A549 (cell line): ENCODE results near the gene NTN5. TPM values are rescaled to one million over a fixed set of nuclear protein-coding genes. Genes with fewer than 3 reads are reported as not detected.

ENCODE experiments used
- ATAC-seq, 2 experiments: fragments of 200-7000 bp in 1 of 2; fragments of >200 bp in 1 of 2; cut with Nextera tagmentation in 1 of 2; cut with Tn5 transposase in 1 of 2; 3 replicates each; pipeline versions ENCODE4 v1.8.0 to v1.9.1; 2018 to 2020; ENCODE audit warnings: mild to moderate bottlenecking in 1 of 2, moderate library complexity in 1 of 2
- CTCF ChIA-PET: fragments of 300-600 bp; sonication (Branson Sonifier 250); formaldehyde crosslinking; extraction: SDS; loops from one replicate; lab custom pipeline; 2021; ENCODE audit warnings: antibody characterized with exemption, inconsistent platforms; lab: Yijun Ruan, JAX
- POLR2A ChIA-PET: fragments of 350-600 bp; formaldehyde crosslinking; extraction: SDS; loops from one replicate; lab custom pipeline; 2021; ENCODE audit warnings: antibody characterized with exemption, inconsistent platforms; lab: Yijun Ruan, JAX
- DNase-seq, 2 experiments: peaks; one replicate each; pipeline versions ENCODE4 v3.0.0 to v3.0.0-alpha.2; 2011 to 2016; ENCODE audit warnings: low read depth in 1 of 2, low spot score in 1 of 2
- FAIRE-seq: peaks from 2 replicates; lab custom pipeline; 2011; peaks lifted over from hg19 to GRCh38; lab: Jason Lieb, UNC
- H3K27ac ChIP-seq, 2 experiments: fragments of >200 bp; sonication (Bioruptor Twin); formaldehyde crosslinking; 3 replicates each; pipeline ENCODE4 v1.5.1; 2016 to 2017
- H3K4me1 ChIP-seq: fragments of >200 bp; sonication (Bioruptor Twin); formaldehyde crosslinking; 3 replicates; pipeline ENCODE4 v1.6.1; 2016
- H3K4me2 ChIP-seq: fragments of >200 bp; sonication (Bioruptor Twin); formaldehyde crosslinking; 3 replicates; pipeline ENCODE4 v1.6.1; 2016
- H3K4me3 ChIP-seq: fragments of >200 bp; sonication (Bioruptor Twin); formaldehyde crosslinking; 3 replicates; pipeline ENCODE4 v1.5.1; 2016
- H3K9me3 ChIP-seq: fragments of >200 bp; sonication (Bioruptor Twin); formaldehyde crosslinking; 3 replicates; pipeline ENCODE4 v1.6.1; 2016
- BHLHE40 ChIP-seq: IDR thresholded peaks from 2 replicates; pipeline ENCODE4 v1.6.1; 2012; ENCODE audit warnings: low read depth, low read length, inconsistent platforms
- CTCF ChIP-seq: fragments of >200 bp; sonication (Bioruptor Twin); formaldehyde crosslinking; IDR thresholded peaks from 3 replicates; pipeline ENCODE4 v1.5.1; 2016
- EHMT2 ChIP-seq: fragments of 200-600 bp; sonication (generic); IDR thresholded peaks from 2 replicates; pipeline ENCODE4 v1.6.1; 2016; ENCODE audit warnings: antibody characterized with exemption, low read depth, mild to moderate bottlenecking, moderate library complexity
- HMGXB4 ChIP-seq: fragments of 250-450 bp; sonication (Bioruptor Pico); IDR thresholded peaks from 2 replicates; pipeline ENCODE4 v1.5.0; 2021; ENCODE audit warnings: mild to moderate bottlenecking, moderate library complexity, borderline replicate concordance
- HOXA7 ChIP-seq: fragments of 250-450 bp; sonication (Bioruptor Pico); IDR thresholded peaks from 2 replicates; pipeline ENCODE4 v1.5.0; 2020; ENCODE audit warnings: mild to moderate bottlenecking, moderate library complexity
- HOXB5 ChIP-seq: fragments of 250-450 bp; sonication (Bioruptor Pico); IDR thresholded peaks from 2 replicates; pipeline ENCODE4 v1.5.0; 2020; ENCODE audit warnings: mild to moderate bottlenecking, moderate library complexity
- MYC ChIP-seq: IDR thresholded peaks from 2 replicates; pipeline ENCODE4 v1.6.1; 2012; ENCODE audit warnings: mild to moderate bottlenecking, inconsistent platforms, low read length, improper control_type of control experiment, borderline replicate concordance
- POLR2A ChIP-seq: IDR thresholded peaks from 2 replicates; pipeline ENCODE4 v1.6.1; 2012; ENCODE audit warnings: mild to moderate bottlenecking, low read length
- POLR2AphosphoS2 ChIP-seq: conservative IDR thresholded peaks from 2 replicates; pipeline ENCODE4 v1.6.1; 2012; ENCODE audit warnings: low read length, improper control_type of control experiment, inconsistent platforms
- RARB ChIP-seq: fragments of 250-450 bp; sonication (Bioruptor Pico); IDR thresholded peaks from 2 replicates; pipeline ENCODE4 v1.8.0; 2021; ENCODE audit warnings: mild to moderate bottlenecking, moderate library complexity
- RNF2 ChIP-seq: fragments of 200-600 bp; sonication (generic); IDR thresholded peaks from 2 replicates; pipeline ENCODE4 v1.6.1; 2016; ENCODE audit warnings: low read depth, mild to moderate bottlenecking, antibody characterized with exemption, moderate library complexity, borderline replicate concordance
- SREBF2 ChIP-seq: fragments of 450-650 bp; IDR thresholded peaks from 2 replicates; pipeline ENCODE4 v1.6.1; 2014; ENCODE audit warnings: mild to moderate bottlenecking, moderate library complexity
- TFCP2L1 ChIP-seq: fragments of 250-450 bp; sonication (Bioruptor Pico); IDR thresholded peaks from 2 replicates; pipeline ENCODE4 v1.5.0; 2021; ENCODE audit warnings: mild to moderate bottlenecking
- ZC3H11A ChIP-seq: fragments of 450-650 bp; IDR thresholded peaks from 2 replicates; pipeline ENCODE4 v1.6.1; 2014; ENCODE audit warnings: antibody characterized with exemption, mild to moderate bottlenecking
- ZFP36 ChIP-seq: fragments of 450-650 bp; IDR thresholded peaks from 2 replicates; pipeline ENCODE4 v1.6.1; 2014; ENCODE audit warnings: borderline replicate concordance; ENCODE audit not compliant: partially characterized antibody
- ZNF302 ChIP-seq: fragments of 250-450 bp; sonication (Bioruptor Pico); IDR thresholded peaks from 2 replicates; pipeline ENCODE4 v1.9.0; 2021; ENCODE audit warnings: inconsistent platforms, mild to moderate bottlenecking, moderate library complexity
- WGBS: methylation state at CpG from one replicate; pipeline ENCODE4 v1.1.6; 2017; ENCODE audit errors: missing lambda C conversion rate; 5-methylcytosine and 5-hydroxymethylcytosine counted together
- polyA plus RNA-seq, 4 experiments: library from polyadenylated mRNA; depleted of rRNA in 3 of 4; stranded (reverse); fragments of >200 nt; fragmentation: RNase III in 1 of 4; extraction: RNeasy Plus Mini Kit Qiagen cat#74134 plus additional on column Dnase treatment in 1 of 4; gene quantifications; 2 replicates in 3 of 4; 3 replicates in 1 of 4; pipeline ENCODE4 v1.2.3, GENCODE V29; 2011 to 2017
- TF ChIP-seq, protein P1 (sequence below): fragments of >200 bp; sonication (Bioruptor Twin); formaldehyde crosslinking; IDR thresholded peaks from 3 replicates; pipeline ENCODE4 v1.6.1; 2016
- TF ChIP-seq, protein P2 (sequence below): IDR thresholded peaks from 2 replicates; pipeline ENCODE4 v1.6.1; 2012

NTN5 gene
- polyA plus RNA-seq, 2 of the 4 experiments (the other 2 are of a cell fraction), result 0.18 to 0.22 TPM

DNA sequence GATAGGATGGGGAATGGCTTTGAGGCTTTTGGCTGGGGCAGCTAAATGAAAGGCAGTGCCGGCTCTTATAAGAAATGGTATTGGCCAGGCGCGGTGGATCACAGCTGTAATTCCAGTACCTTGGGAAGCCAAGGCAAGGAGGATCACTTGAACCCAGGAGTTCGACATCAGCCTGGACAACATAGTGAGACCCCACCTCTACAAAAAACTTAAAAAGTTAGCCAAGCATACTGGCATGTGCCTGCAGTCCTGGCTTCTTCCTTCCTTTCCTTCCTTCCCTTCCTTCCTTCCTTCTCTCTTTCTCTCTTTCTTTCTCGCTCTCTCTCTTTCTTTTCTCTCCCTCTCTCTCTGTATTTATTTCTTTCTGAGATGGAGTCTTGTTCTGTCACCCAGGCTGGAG, 30.0 kb downstream of the NTN5 start (continued):
- TF ChIP-seq CTCF (no peak), ZNF302 (CRISPR knock-in tag) (no peak), HMGXB4 (no peak)

GRCh38 chr19:48641850-48642249, 31.0 kb downstream of the NTN5 start:
- no peaks in the 10 kb centered on the region for H3K9me3 ChIP-seq
- H3K27ac ChIP-seq, result no peak overlapping the region
- WGBS, result 84% methylated on average over 2 of the region's 2 CpGs
- no peak overlapping the region for H3K4me2 ChIP-seq
- ATAC-seq, result no peak
- no peak for TF ChIP-seq RARB (CRISPR knock-in tag)
- TF ChIP-seq ZNF302 (CRISPR knock-in tag), result no peak
- TF ChIP-seq SREBF2, result no peak
- no peak for TF ChIP-seq EHMT2
- no peak for TF ChIP-seq MYC
- no peak for TF ChIP-seq RNF2
- no peak for TF ChIP-seq HOXB5 (CRISPR knock-in tag)
- TF ChIP-seq, all 56 proteins: peak for 0
- DNase-seq, result no peak
- Histone ChIP-seq H3K4me3 (no peak overlapping the region), H3K4me1 (peaks cover 21% of the 10 kb centered on the region)
- no peak for FAIRE-seq
- CTCF ChIA-PET, result interaction anchor here (0.7 to 1.5 kb wide), 4 partner anchors 33 to 194 kb away, joined by 3 to 6 read pairs (median 4); partner anchors contain the start of gene HSD17B14
- POLR2A ChIA-PET, result interaction anchor here (0.7 kb wide), 1 partner anchor 97 kb away, joined by 8 read pairs; no protein-coding TSS in a partner anchor

GRCh38 chr19:48639483-48640375, 33.1 kb downstream of the NTN5 start:
- no peak for FAIRE-seq
- no peak for ATAC-seq
- ChIA-PET CTCF (interaction anchor here (0.6 to 1.7 kb wide), 7 partner anchors 17 to 196 kb away, joined by 3 to 7 read pairs (median 3); partner anchors contain the start of gene HSD17B14), POLR2A (interaction anchor here (0.6 kb wide), 1 partner anchor 100 kb away, joined by 3 read pairs; no protein-coding TSS in a partner anchor)
- H3K27ac ChIP-seq, result no peak overlapping the region
- H3K4me1 ChIP-seq, result peaks cover 27% of the 10 kb centered on the region
- DNase-seq, result no peak
- TF ChIP-seq, protein P1, sequence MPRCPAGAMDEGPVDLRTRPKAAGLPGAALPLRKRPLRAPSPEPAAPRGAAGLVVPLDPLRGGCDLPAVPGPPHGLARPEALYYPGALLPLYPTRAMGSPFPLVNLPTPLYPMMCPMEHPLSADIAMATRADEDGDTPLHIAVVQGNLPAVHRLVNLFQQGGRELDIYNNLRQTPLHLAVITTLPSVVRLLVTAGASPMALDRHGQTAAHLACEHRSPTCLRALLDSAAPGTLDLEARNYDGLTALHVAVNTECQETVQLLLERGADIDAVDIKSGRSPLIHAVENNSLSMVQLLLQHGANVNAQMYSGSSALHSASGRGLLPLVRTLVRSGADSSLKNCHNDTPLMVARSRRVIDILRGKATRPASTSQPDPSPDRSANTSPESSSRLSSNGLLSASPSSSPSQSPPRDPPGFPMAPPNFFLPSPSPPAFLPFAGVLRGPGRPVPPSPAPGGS, result no peak
- TF ChIP-seq ZFP36 (no peak), HOXA7 (no peak), POLR2A (no peak), ZC3H11A (no peak), BHLHE40 (no peak), POLR2AphosphoS2 (no peak), TFCP2L1 (no peak)
- TF ChIP-seq, protein P2, sequence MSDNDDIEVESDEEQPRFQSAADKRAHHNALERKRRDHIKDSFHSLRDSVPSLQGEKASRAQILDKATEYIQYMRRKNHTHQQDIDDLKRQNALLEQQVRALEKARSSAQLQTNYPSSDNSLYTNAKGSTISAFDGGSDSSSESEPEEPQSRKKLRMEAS, result no peak
- no peak overlapping the region for H3K4me2 ChIP-seq
- H3K4me3 ChIP-seq, result no peak overlapping the region
- WGBS, result 80% methylated on average over 33 of the region's 33 CpGs
- H3K9me3 ChIP-seq, result no peaks in the 10 kb centered on the region
